Measurements from ENCODE around the gene RTL3.
A peak's percentile ranks its signal among the peaks of the same experiment; 100 is the strongest.

RTL3 gene

GRCh38 chrX:78655642-78656041 is 3.5 kb downstream of the RTL3 start:
- Histone ChIP-seq H3K27ac (ENCODE audit: low read length) (no peak overlapping the region), H3K79me2 (ENCODE audit: low read length) (no peaks in the 10 kb centered on the region), H2AFZ (ENCODE audit: low read depth, low read length) (no peak overlapping the region), H3K27me3 (ENCODE audit: low read depth, low read length) (no peaks in the 10 kb centered on the region), H3K4me1 (ENCODE audit: low read length) (peaks cover 15% of the 10 kb centered on the region), H3K4me2 (ENCODE audit: low read length) (no peak overlapping the region), H3K9ac (ENCODE audit: low read length) (no peak overlapping the region), H3K36me3 (replicated peaks; ENCODE audit: low read depth, low read length) (no peaks in the 10 kb centered on the region), H4K20me1 (ENCODE audit: insufficient read depth, low read length) (no peaks in the 10 kb centered on the region), H3K4me3 (ENCODE audit: low read length) (no peak overlapping the region), H3K9me3 (ENCODE audit: insufficient read depth, low read length) (no peaks in the 10 kb centered on the region)
- TF ChIP-seq CTCF (IDR thresholded peaks at IDR 0.05; ENCODE audit: low read depth, low read length) (no peak), EZH2phosphoT487 (IDR thresholded peaks at IDR 0.05; ENCODE audit: low read depth) (no peak)

GRCh38 chrX:78653118-78653822 is 5.9 kb downstream of the RTL3 start:
- no peak overlapping the region for H3K4me2 ChIP-seq (ENCODE audit: low read length)
- no peak overlapping the region for H3K27ac ChIP-seq (ENCODE audit: low read length)
- no peaks in the 10 kb centered on the region for H3K27me3 ChIP-seq (ENCODE audit: low read depth, low read length)
- H3K36me3 ChIP-seq (replicated peaks; ENCODE audit: low read depth, low read length): no peaks in the 10 kb centered on the region
- TF ChIP-seq EZH2phosphoT487 (IDR thresholded peaks at IDR 0.05; ENCODE audit: low read depth) (no peak), CTCF (IDR thresholded peaks at IDR 0.05; ENCODE audit: low read depth, low read length) (no peak)
- H3K9me3 ChIP-seq (ENCODE audit: insufficient read depth, low read length): no peaks in the 10 kb centered on the region
- H3K4me3 ChIP-seq (ENCODE audit: low read length): no peak overlapping the region
- H4K20me1 ChIP-seq (ENCODE audit: insufficient read depth, low read length): no peaks in the 10 kb centered on the region
- H3K4me1 ChIP-seq (ENCODE audit: low read length): peaks cover 18% of the 10 kb centered on the region
- no peaks in the 10 kb centered on the region for H3K79me2 ChIP-seq (ENCODE audit: low read length)
- H3K9ac ChIP-seq (ENCODE audit: low read length): no peak overlapping the region
- H2AFZ ChIP-seq (ENCODE audit: low read depth, low read length): no peak overlapping the region

- H3K36me3 ChIP-seq (replicated peaks; ENCODE audit: low read depth, low read length): no peaks in the 10 kb centered on the region
- no peak overlapping the region for H3K27ac ChIP-seq (ENCODE audit: low read length)
- no peaks in the 10 kb centered on the region for H3K79me2 ChIP-seq (ENCODE audit: low read length)
- peak overlapping the region; percentile 14; the same call in 1 of the 2 replicates for H3K4me3 ChIP-seq (ENCODE audit: low read length)
- H2AFZ ChIP-seq (ENCODE audit: low read depth, low read length): no peak overlapping the region
- no peak for TF ChIP-seq CTCF (IDR thresholded peaks at IDR 0.05; ENCODE audit: low read depth, low read length)
- no peak for TF ChIP-seq EZH2phosphoT487 (IDR thresholded peaks at IDR 0.05; ENCODE audit: low read depth)
- H3K9me3 ChIP-seq (ENCODE audit: insufficient read depth, low read length): no peaks in the 10 kb centered on the region
- H3K4me1 ChIP-seq (ENCODE audit: low read length): peaks cover 18% of the 10 kb centered on the region
- peak overlapping the region; percentile 48 for H3K4me2 ChIP-seq (ENCODE audit: low read length)
- H4K20me1 ChIP-seq (ENCODE audit: insufficient read depth, low read length): no peaks in the 10 kb centered on the region
- no peaks in the 10 kb centered on the region for H3K27me3 ChIP-seq (ENCODE audit: low read depth, low read length)
- H3K9ac ChIP-seq (ENCODE audit: low read length): no peak overlapping the region
Measured at GRCh38 chrX:78650906-78651437, 8.2 kb downstream of the RTL3 start.

- Histone ChIP-seq H3K4me1 (ENCODE audit: low read length) (no peaks in the 10 kb centered on the region), H3K9me3 (ENCODE audit: insufficient read depth, low read length) (no peaks in the 10 kb centered on the region), H3K27me3 (ENCODE audit: low read depth, low read length) (no peaks in the 10 kb centered on the region), H2AFZ (ENCODE audit: low read depth, low read length) (no peak overlapping the region), H3K36me3 (replicated peaks; ENCODE audit: low read depth, low read length) (no peaks in the 10 kb centered on the region), H3K9ac (ENCODE audit: low read length) (no peak overlapping the region), H3K27ac (ENCODE audit: low read length) (no peak overlapping the region), H3K4me2 (ENCODE audit: low read length) (no peak overlapping the region), H3K4me3 (ENCODE audit: low read length) (no peak overlapping the region), H3K79me2 (ENCODE audit: low read length) (no peaks in the 10 kb centered on the region), H4K20me1 (ENCODE audit: insufficient read depth, low read length) (no peaks in the 10 kb centered on the region)
- TF ChIP-seq CTCF (IDR thresholded peaks at IDR 0.05; ENCODE audit: low read depth, low read length) (no peak), EZH2phosphoT487 (IDR thresholded peaks at IDR 0.05; ENCODE audit: low read depth) (no peak)
Measured at GRCh38 chrX:78643874-78644273, 15.3 kb downstream of the RTL3 start.
